A673 (cell line): ENCODE measurements around the gene PSD. TPM values are rescaled to one million over a fixed set of nuclear protein-coding genes. Genes with fewer than 3 reads are reported as not detected.

ENCODE experiments used
- BruUV-seq: library from RNA; stranded (reverse); fragments of 400-500 nt; replicated peaks from 2 replicates; lab custom pipeline; 2021; lab: Mats Ljungman, UMichigan
- CTCF ChIA-PET: fragments of 300-600 bp; sonication (Branson Sonifier 250); formaldehyde crosslinking; loops from one replicate; lab custom pipeline; 2022; ENCODE audit warnings: antibody characterized with exemption; lab: Charles Lee
- POLR2A ChIA-PET: fragments of 300-600 bp; sonication (Branson Sonifier 250); formaldehyde crosslinking; loops from one replicate; lab custom pipeline; 2022; ENCODE audit warnings: antibody characterized with exemption; ENCODE audit not compliant: low non-redundant PET; lab: Charles Lee
- DNase-seq: peaks from one replicate; pipeline ENCODE4 v3.0.0-alpha.2; 2015; ENCODE audit warnings: low spot score
- H3K27ac ChIP-seq: fragments of 200-600 bp; sonication (generic); 2 replicates; pipeline ENCODE4 v1.5.1; 2016; ENCODE audit warnings: mixed run types, low read depth, mild to moderate bottlenecking, mixed read lengths, antibody characterized with exemption, low read length; ENCODE audit not compliant: poor library complexity, severe bottlenecking
- H3K27me3 ChIP-seq: fragments of 200-600 bp; sonication (generic); replicated peaks from 2 replicates; pipeline ENCODE4 v1.6.1; 2017; ENCODE audit warnings: mixed run types, low read depth, mild to moderate bottlenecking, mixed read lengths, antibody characterized with exemption, low read length; ENCODE audit not compliant: insufficient read depth, poor library complexity
- H3K36me3 ChIP-seq: fragments of 200-600 bp; sonication (generic); 2 replicates; pipeline ENCODE4 v1.6.1; 2016; ENCODE audit warnings: mixed run types, mild to moderate bottlenecking, mixed read lengths, antibody characterized with exemption, low read length; ENCODE audit not compliant: insufficient read depth, poor library complexity, severe bottlenecking
- H3K4me1 ChIP-seq: fragments of 200-600 bp; sonication (generic); 2 replicates; pipeline ENCODE4 v1.6.1; 2017; ENCODE audit warnings: mixed run types, mild to moderate bottlenecking, mixed read lengths, antibody characterized with exemption, low read length; ENCODE audit not compliant: insufficient read depth, poor library complexity, severe bottlenecking
- H3K4me3 ChIP-seq: fragments of 200-600 bp; sonication (generic); 2 replicates; pipeline ENCODE4 v1.5.1; 2016; ENCODE audit warnings: low read depth, mixed run types, mild to moderate bottlenecking, mixed read lengths, low read length; ENCODE audit not compliant: poor library complexity, severe bottlenecking
- H3K9me3 ChIP-seq: fragments of 200-600 bp; sonication (generic); 2 replicates; pipeline ENCODE4 v1.6.1; 2016; ENCODE audit warnings: mixed run types, low read depth, mild to moderate bottlenecking, mixed read lengths, antibody characterized with exemption, low read length; ENCODE audit not compliant: poor library complexity, severe bottlenecking
- CTCF ChIP-seq: fragments of 300-800, 200-600 bp; sonication (generic); conservative IDR thresholded peaks from 2 replicates; pipeline ENCODE4 v1.5.1; 2017; ENCODE audit warnings: low read depth, mild to moderate bottlenecking, antibody characterized with exemption, low read length, moderate library complexity, mixed read lengths
- EZH2 ChIP-seq: fragments of 200-600 bp; sonication (generic); IDR thresholded peaks from 2 replicates; pipeline ENCODE4 v1.6.1; 2017; ENCODE audit warnings: borderline replicate concordance, low read depth, mild to moderate bottlenecking, mixed read lengths, antibody characterized with exemption, low read length; ENCODE audit not compliant: poor library complexity, severe bottlenecking
- intact Hi-C: fragments of 100-400 bp; cut with micrococcal nuclease; formaldehyde crosslinking; loops from one replicate; pipeline ENCODE4 v1.10.0; 2022; ENCODE audit not compliant: unreplicated experiment
- total RNA-seq: library from RNA; stranded (reverse); gene quantifications from 2 replicates; pipeline ENCODE4 v1.2.3, GENCODE V29; 2021

Gene PSD
- total RNA-seq, 1 experiment from 2014 or later, result 5.8 TPM

DNA sequence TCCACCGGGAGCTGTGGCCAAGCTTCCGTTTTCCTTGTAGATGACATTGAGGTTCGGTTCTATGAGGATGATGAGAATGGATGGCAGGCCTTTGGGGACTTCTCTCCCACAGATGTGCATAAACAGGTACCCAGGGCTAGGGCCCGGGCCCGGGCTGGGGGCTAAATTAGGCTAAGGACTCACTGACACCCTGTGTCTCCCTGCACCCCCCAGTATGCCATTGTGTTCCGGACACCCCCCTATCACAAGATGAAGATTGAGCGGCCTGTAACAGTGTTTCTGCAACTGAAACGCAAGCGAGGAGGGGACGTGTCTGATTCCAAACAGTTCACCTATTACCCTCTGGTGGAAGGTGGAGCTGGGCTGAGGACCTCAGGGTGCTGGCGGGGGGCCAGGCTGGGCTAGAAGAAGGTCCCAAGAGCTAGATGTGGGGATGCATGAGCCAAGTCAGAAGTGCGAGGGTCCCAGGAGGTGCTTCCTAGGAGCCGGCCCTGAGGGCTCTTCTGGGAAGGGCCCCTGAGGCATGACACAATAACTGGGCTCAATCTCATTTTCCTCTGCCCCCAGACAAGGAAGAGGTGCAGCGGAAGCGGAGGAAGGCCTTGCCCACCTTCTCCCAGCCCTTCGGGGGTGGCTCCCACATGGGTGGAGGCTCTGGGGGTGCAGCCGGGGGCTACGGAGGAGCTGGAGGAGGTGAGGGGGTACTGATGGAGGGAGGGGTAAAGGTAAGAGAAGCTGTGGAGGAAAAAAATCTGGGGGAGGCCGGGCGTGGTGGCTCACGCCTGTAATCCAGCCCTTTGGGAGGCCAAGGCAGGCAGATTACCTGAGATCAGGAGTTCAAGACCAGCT is 20.2 kb downstream of the PSD start:
- intact Hi-C loops, result loop anchor here (5.0 to 10.0 kb wide), 3 partner anchors 166 to 246 kb away; partner anchors contain the start of gene TRIM8
- TF ChIP-seq EZH2 (no peak), CTCF (no peak)
- BruUV-seq, result no TSS peak
- ChIA-PET CTCF (interaction anchor here (0.6 to 1.4 kb wide), 6 partner anchors 56 to 282 kb away, joined by 3 to 7 read pairs (median 4); no protein-coding TSS in a partner anchor), POLR2A (no interaction called here)
- DNase-seq, result no peak
- H3K4me3 ChIP-seq, result peak overlapping the region; percentile 65
- H3K27me3 ChIP-seq, result no peaks in the 10 kb centered on the region
- peaks cover 9% of the 10 kb centered on the region for H3K4me1 ChIP-seq
- H3K36me3 ChIP-seq, result no peaks in the 10 kb centered on the region
- H3K9me3 ChIP-seq, result no peaks in the 10 kb centered on the region
- H3K27ac ChIP-seq, result no peak overlapping the region

GRCh38 chr10:102397222-102398171 is 21.1 kb downstream of the PSD start:
- Histone ChIP-seq H3K4me1 (peaks cover 9% of the 10 kb centered on the region), H3K4me3 (no peak overlapping the region), H3K36me3 (no peaks in the 10 kb centered on the region), H3K27ac (no peak overlapping the region), H3K9me3 (no peaks in the 10 kb centered on the region), H3K27me3 (no peaks in the 10 kb centered on the region)
- ChIA-PET POLR2A (no interaction called here), CTCF (interaction anchor here (0.6 kb wide), 1 partner anchor 283 kb away, joined by 3 read pairs; no protein-coding TSS in a partner anchor)
- no peak for TF ChIP-seq EZH2
- no peak for TF ChIP-seq CTCF
- intact Hi-C loops, result loop anchor here (5.0 to 10.0 kb wide), 3 partner anchors 165 to 247 kb away; partner anchors contain the start of gene TRIM8
- BruUV-seq, result no TSS peak
- no peak for DNase-seq

- Histone ChIP-seq H3K27ac (no peak overlapping the region), H3K4me3 (no peak overlapping the region), H3K36me3 (no peaks in the 10 kb centered on the region), H3K9me3 (no peaks in the 10 kb centered on the region), H3K4me1 (peaks cover 9% of the 10 kb centered on the region), H3K27me3 (no peaks in the 10 kb centered on the region)
- BruUV-seq, result no TSS peak
- CTCF ChIA-PET, result no interaction called here
- POLR2A ChIA-PET, result no interaction called here
- DNase-seq, result no peak
- TF ChIP-seq EZH2 (no peak), CTCF (no peak)
- intact Hi-C loops, result loop anchor here (5.0 to 10.0 kb wide), 3 partner anchors 164 to 248 kb away; partner anchors contain the start of gene TRIM8
Observed at GRCh38 chr10:102396730-102397151, 21.8 kb downstream of the PSD start.
